HEK293 (cell line): ENCODE measurements around the gene ZNF503.

Experiments used
- CTCF ChIA-PET: fragments of 350-600 bp; formaldehyde crosslinking; extraction: SDS; loops from one replicate; lab custom pipeline; 2021; ENCODE audit warnings: antibody characterized with exemption; lab: Yijun Ruan, JAX
- POLR2A ChIA-PET: fragments of 300-600 bp; formaldehyde crosslinking; extraction: SDS; loops from one replicate; lab custom pipeline; 2020; ENCODE audit warnings: antibody characterized with exemption, inconsistent platforms; lab: Yijun Ruan, JAX
- H3K27ac ChIP-seq: fragments of 200-500 bp; sonication (Bioruptor generic); 2 replicates; pipeline ENCODE4 v1.5.1; 2014; ENCODE audit warnings: low read depth, low read length, control low read depth, inconsistent platforms; ENCODE audit errors: extremely low read depth
- H3K36me3 ChIP-seq, 2 experiments: fragments of 200-500 bp in 1 of 2; sonication (Bioruptor generic) in 1 of 2; 1 replicate in 1 of 2; 2 replicates in 1 of 2; pipeline ENCODE4 v1.5.1; 2014 to 2017; ENCODE audit warnings: inconsistent platforms in 2 of 2, low read length in 2 of 2; ENCODE audit not compliant: control insufficient read depth in 2 of 2, insufficient read depth in 1 of 2
- H3K4me1 ChIP-seq: fragments of 200-500 bp; sonication (Bioruptor generic); 2 replicates; pipeline ENCODE4 v1.5.1; 2014; ENCODE audit warnings: mild to moderate bottlenecking, low read length, inconsistent platforms; ENCODE audit not compliant: control insufficient read depth, insufficient read depth
- H3K4me3 ChIP-seq: 2 replicates; pipeline ENCODE4 v1.5.1; 2011; ENCODE audit warnings: low read depth, mild to moderate bottlenecking, control low read depth, low read length, moderate library complexity
- H3K9me3 ChIP-seq: fragments of 200-500 bp; sonication (Bioruptor generic); 2 replicates; pipeline ENCODE4 v1.5.1; 2014; ENCODE audit warnings: low read depth, low read length, inconsistent platforms; ENCODE audit not compliant: control insufficient read depth, insufficient read depth
- IKZF3 ChIP-seq: fragments of 450-650 bp; IDR thresholded peaks from 2 replicates; pipeline ENCODE4 v1.5.0; 2018; ENCODE audit warnings: missing biosample characterization, mild to moderate bottlenecking, missing genetic modification characterization, moderate library complexity
- KLF1 ChIP-seq: fragments of 450-650 bp; formaldehyde crosslinking; IDR thresholded peaks from 2 replicates; pipeline ENCODE4 v1.5.1; 2016; ENCODE audit warnings: missing biosample characterization, missing genetic modification characterization
- MYNN ChIP-seq: fragments of 450-650 bp; formaldehyde crosslinking; IDR thresholded peaks from 2 replicates; pipeline ENCODE4 v1.5.1; 2016; ENCODE audit warnings: missing biosample characterization, missing genetic modification characterization, borderline replicate concordance
- PRDM2 ChIP-seq: fragments of 450-650 bp; formaldehyde crosslinking; IDR thresholded peaks from 2 replicates; pipeline ENCODE4 v1.5.1; 2016; ENCODE audit warnings: missing biosample characterization, missing genetic modification characterization, borderline replicate concordance
- RBAK ChIP-seq: fragments of 450-650 bp; formaldehyde crosslinking; IDR thresholded peaks from 2 replicates; pipeline ENCODE4 v1.5.1; 2016; ENCODE audit warnings: missing biosample characterization, missing genetic modification characterization
- ZBTB21 ChIP-seq: fragments of 450-650 bp; formaldehyde crosslinking; IDR thresholded peaks from 2 replicates; pipeline ENCODE4 v1.5.1; 2017; ENCODE audit warnings: missing biosample characterization, missing genetic modification characterization
- ZBTB49 ChIP-seq: fragments of 450-650 bp; formaldehyde crosslinking; IDR thresholded peaks from 2 replicates; pipeline ENCODE4 v1.5.1; 2016; ENCODE audit warnings: missing biosample characterization, missing genetic modification characterization, low read depth
- ZBTB8A ChIP-seq: fragments of 450-650 bp; formaldehyde crosslinking; IDR thresholded peaks from 2 replicates; pipeline ENCODE4 v1.5.1; 2016; ENCODE audit warnings: missing biosample characterization, missing genetic modification characterization
- ZEB2 ChIP-seq: fragments of 450-650 bp; formaldehyde crosslinking; IDR thresholded peaks from 2 replicates; pipeline ENCODE4 v1.5.1; 2016; ENCODE audit warnings: missing biosample characterization, missing genetic modification characterization
- ZNF18 ChIP-seq: fragments of 450-650 bp; formaldehyde crosslinking; IDR thresholded peaks from 2 replicates; pipeline ENCODE4 v1.5.1; 2016; ENCODE audit warnings: missing biosample characterization, missing genetic modification characterization
- ZNF221 ChIP-seq: fragments of 450-650 bp; formaldehyde crosslinking; IDR thresholded peaks from 2 replicates; pipeline ENCODE4 v1.5.1; 2017; ENCODE audit warnings: missing biosample characterization, missing genetic modification characterization, borderline replicate concordance
- ZNF24 ChIP-seq: fragments of 450-650 bp; formaldehyde crosslinking; IDR thresholded peaks from 2 replicates; pipeline ENCODE4 v1.5.1; 2016; ENCODE audit warnings: missing biosample characterization, missing genetic modification characterization
- ZNF302 ChIP-seq: fragments of 450-650 bp; formaldehyde crosslinking; IDR thresholded peaks from 2 replicates; pipeline ENCODE4 v1.5.1; 2016; ENCODE audit warnings: missing biosample characterization, missing genetic modification characterization, low read depth
- ZNF335 ChIP-seq: fragments of 450-650 bp; formaldehyde crosslinking; conservative IDR thresholded peaks from 2 replicates; pipeline ENCODE4 v1.5.1; 2016; ENCODE audit warnings: missing biosample characterization, missing genetic modification characterization
- ZNF350 ChIP-seq: fragments of 450-650 bp; formaldehyde crosslinking; IDR thresholded peaks from 2 replicates; pipeline ENCODE4 v1.5.0; 2017; ENCODE audit warnings: missing biosample characterization, mild to moderate bottlenecking, missing genetic modification characterization
- ZNF518A ChIP-seq: fragments of 450-650 bp; formaldehyde crosslinking; conservative IDR thresholded peaks from 2 replicates; pipeline ENCODE4 v1.5.1; 2016; ENCODE audit warnings: low read depth, missing biosample characterization, missing genetic modification characterization
- ZNF571 ChIP-seq: fragments of 450-650 bp; formaldehyde crosslinking; IDR thresholded peaks from 2 replicates; pipeline ENCODE4 v1.5.0; 2017; ENCODE audit warnings: missing biosample characterization, missing genetic modification characterization
- ZNF585B ChIP-seq: fragments of 450-650 bp; formaldehyde crosslinking; IDR thresholded peaks from 2 replicates; pipeline ENCODE4 v1.5.1; 2016; ENCODE audit warnings: missing biosample characterization, missing genetic modification characterization
- ZNF600 ChIP-seq: fragments of 450-650 bp; formaldehyde crosslinking; IDR thresholded peaks from 2 replicates; pipeline ENCODE4 v1.5.1; 2016; ENCODE audit warnings: missing biosample characterization, missing genetic modification characterization
- ZNF76 ChIP-seq: fragments of 450-650 bp; formaldehyde crosslinking; IDR thresholded peaks from 2 replicates; pipeline ENCODE4; 2016; ENCODE audit warnings: low read depth, missing biosample characterization, missing genetic modification characterization, borderline replicate concordance

Gene ZNF503

GRCh38 chr10:75429159-75429827 is 27.7 kb upstream of the ZNF503 start (continued):
- no peak for TF ChIP-seq PRDM2 (tag by site-specific recombination)
- no peak for TF ChIP-seq ZNF302 (tag by site-specific recombination)
- 0 out of 2 replicates have a peak, but pooled peaks have one; percentile 16 for TF ChIP-seq IKZF3
- TF ChIP-seq ZBTB8A (tag by site-specific recombination), result no peak

GRCh38 chr10:75428434-75429158 is 27.0 kb upstream of the ZNF503 start:
- Histone ChIP-seq H3K36me3 (no peaks in the 10 kb centered on the region), H3K4me1 (peaks cover 24% of the 10 kb centered on the region; the same call in 1 of the 2 replicates), H3K27ac (peak overlapping the region; percentile 67), H3K9me3 (no peaks in the 10 kb centered on the region), H3K4me3 (no peak overlapping the region)
- ChIA-PET CTCF (interaction anchor here (0.6 to 1.7 kb wide), 3 partner anchors 9 to 175 kb away, joined by 3 read pairs; no protein-coding TSS in a partner anchor), POLR2A (interaction anchor here (4.2 kb wide), 1 partner anchor 27 kb away, joined by 15 read pairs; the partner anchor contains the start of gene ZNF503)
- TF ChIP-seq ZNF76 (tag by site-specific recombination), result no peak
- peak; percentile 61; the same call in 1 of the 2 replicates for TF ChIP-seq ZNF600 (tag by site-specific recombination)
- no peak for TF ChIP-seq ZNF221 (tag by site-specific recombination)
- no peak for TF ChIP-seq ZBTB21 (tag by site-specific recombination)
- TF ChIP-seq ZNF571, result no peak
- TF ChIP-seq KLF1 (tag by site-specific recombination), result no peak
- no peak for TF ChIP-seq MYNN (tag by site-specific recombination)
- TF ChIP-seq ZNF24 (tag by site-specific recombination), result no peak
- no peak for TF ChIP-seq ZNF350 (tag by site-specific recombination)
- TF ChIP-seq ZBTB49 (tag by site-specific recombination), result no peak
- peak; percentile 25; the same call in 1 of the 2 replicates for TF ChIP-seq ZNF518A (tag by site-specific recombination)
- TF ChIP-seq RBAK, result no peak
- no peak for TF ChIP-seq ZNF18 (tag by site-specific recombination)
- TF ChIP-seq ZNF585B (tag by site-specific recombination), result no peak
- peak; percentile 39 for TF ChIP-seq ZNF335 (tag by site-specific recombination)
- TF ChIP-seq ZEB2, result no peak
